PC-3 (cell line): ENCODE measurements around the gene MIEN1. TPM values are rescaled to one million over a fixed set of nuclear protein-coding genes. Genes with fewer than 3 reads are reported as not detected.

Experiments used
- ATAC-seq: fragments of 200-7000 bp; cut with Tn5 transposase; 2 replicates; pipeline ENCODE4 v1.9.1; 2020; ENCODE audit warnings: mild to moderate bottlenecking, moderate library complexity
- BruUV-seq: library from RNA; stranded (reverse); fragments of 400-500 nt; replicated peaks from 2 replicates; lab custom pipeline; 2021; lab: Mats Ljungman, UMichigan
- CTCF ChIA-PET: fragments of 300-600 bp; sonication (Branson Sonifier 250); formaldehyde crosslinking; loops from one replicate; lab custom pipeline; 2022; ENCODE audit warnings: antibody characterized with exemption; lab: Charles Lee
- POLR2A ChIA-PET: fragments of 300-600 bp; sonication (Branson Sonifier 250); formaldehyde crosslinking; loops from one replicate; lab custom pipeline; 2022; ENCODE audit warnings: antibody characterized with exemption; ENCODE audit not compliant: unreplicated experiment; lab: Charles Lee
- DNase-seq: peaks from one replicate; pipeline ENCODE4 v3.0.0-alpha.2; 2015
- H2AFZ ChIP-seq: fragments of 300-600 bp; sonication (generic); 2 replicates; pipeline ENCODE4 v1.6.0; 2016; ENCODE audit warnings: antibody characterized with exemption, low read length
- H3F3A ChIP-seq: fragments of 300-600 bp; sonication (generic); one replicate; pipeline ENCODE4 v1.6.0; 2017; ENCODE audit warnings: antibody characterized with exemption, low read length, control low read depth, mild to moderate bottlenecking; ENCODE audit not compliant: unreplicated experiment
- H3K27ac ChIP-seq: fragments of 300-600 bp; sonication (generic); 2 replicates; pipeline ENCODE4 v1.5.1; 2016; ENCODE audit warnings: mild to moderate bottlenecking, low read length
- H3K27me3 ChIP-seq: fragments of 300-600 bp; sonication (generic); 2 replicates; pipeline ENCODE4 v1.6.1; 2016; ENCODE audit warnings: low read length, mixed read lengths
- H3K36me3 ChIP-seq: fragments of 300-600 bp; sonication (generic); 2 replicates; pipeline ENCODE4 v1.6.1; 2016; ENCODE audit warnings: low read depth, mixed run types, low read length, mixed read lengths
- H3K4me1 ChIP-seq: fragments of 300-600 bp; sonication (generic); 2 replicates; pipeline ENCODE4 v1.5.1; 2016; ENCODE audit warnings: low read length; ENCODE audit not compliant: insufficient read depth
- H3K4me2 ChIP-seq: fragments of 300-600 bp; sonication (generic); 2 replicates; pipeline ENCODE4 v1.6.0; 2016; ENCODE audit warnings: low read length
- H3K4me3 ChIP-seq: fragments of 300-600 bp; sonication (generic); 2 replicates; pipeline ENCODE4 v1.5.1; 2016; ENCODE audit warnings: mild to moderate bottlenecking, low read length, mixed read lengths
- H3K79me2 ChIP-seq: fragments of 300-600 bp; sonication (generic); 2 replicates; pipeline ENCODE4 v1.6.1; 2017; ENCODE audit warnings: low read length, mixed read lengths
- H3K9ac ChIP-seq: fragments of 300-600 bp; sonication (generic); 2 replicates; pipeline ENCODE4 v1.6.0; 2016; ENCODE audit warnings: mild to moderate bottlenecking, low read length
- H3K9me2 ChIP-seq: fragments of 300-600 bp; sonication (generic); replicated peaks from 2 replicates; pipeline ENCODE4 v1.6.1; 2016; ENCODE audit warnings: mixed run types, low read length, mixed read lengths
- H3K9me3 ChIP-seq: fragments of 300-600 bp; sonication (generic); 2 replicates; pipeline ENCODE4 v1.6.1; 2016; ENCODE audit warnings: low read length, mixed read lengths
- H4K20me1 ChIP-seq: fragments of 300-600 bp; sonication (generic); 2 replicates; pipeline ENCODE4 v1.6.1; 2016; ENCODE audit warnings: low read length, mixed read lengths
- EZH2 ChIP-seq: fragments of 300-600 bp; sonication (generic); IDR thresholded peaks from one replicate; pipeline ENCODE4 v1.6.1; 2017; ENCODE audit warnings: antibody characterized with exemption, mild to moderate bottlenecking, low read length; ENCODE audit not compliant: unreplicated experiment
- EZH2phosphoT487 ChIP-seq: fragments of 300-600 bp; sonication (generic); IDR thresholded peaks from 2 replicates; pipeline ENCODE4 v1.6.1; 2018; ENCODE audit warnings: mild to moderate bottlenecking, antibody characterized with exemption, low read length, borderline replicate concordance
- intact Hi-C: fragments of 100-400 bp; cut with micrococcal nuclease; formaldehyde crosslinking; loops from 2 replicates; pipeline ENCODE4 v1.9.0; 2023
- total RNA-seq: library from RNA; depleted of rRNA; stranded (reverse); fragments of >200 nt; gene quantifications from 2 replicates; pipeline ENCODE4 v1.2.3, GENCODE V29; 2014
- TF ChIP-seq, protein P1 (sequence below): fragments of 300-600 bp; sonication (generic); conservative IDR thresholded peaks from 2 replicates; pipeline ENCODE4 v1.5.1; 2017; ENCODE audit warnings: antibody characterized with exemption, low read depth, mild to moderate bottlenecking, low read length

Gene MIEN1
- total RNA-seq, 1 experiment from 2014 or later, result 52.0 TPM

DNA sequence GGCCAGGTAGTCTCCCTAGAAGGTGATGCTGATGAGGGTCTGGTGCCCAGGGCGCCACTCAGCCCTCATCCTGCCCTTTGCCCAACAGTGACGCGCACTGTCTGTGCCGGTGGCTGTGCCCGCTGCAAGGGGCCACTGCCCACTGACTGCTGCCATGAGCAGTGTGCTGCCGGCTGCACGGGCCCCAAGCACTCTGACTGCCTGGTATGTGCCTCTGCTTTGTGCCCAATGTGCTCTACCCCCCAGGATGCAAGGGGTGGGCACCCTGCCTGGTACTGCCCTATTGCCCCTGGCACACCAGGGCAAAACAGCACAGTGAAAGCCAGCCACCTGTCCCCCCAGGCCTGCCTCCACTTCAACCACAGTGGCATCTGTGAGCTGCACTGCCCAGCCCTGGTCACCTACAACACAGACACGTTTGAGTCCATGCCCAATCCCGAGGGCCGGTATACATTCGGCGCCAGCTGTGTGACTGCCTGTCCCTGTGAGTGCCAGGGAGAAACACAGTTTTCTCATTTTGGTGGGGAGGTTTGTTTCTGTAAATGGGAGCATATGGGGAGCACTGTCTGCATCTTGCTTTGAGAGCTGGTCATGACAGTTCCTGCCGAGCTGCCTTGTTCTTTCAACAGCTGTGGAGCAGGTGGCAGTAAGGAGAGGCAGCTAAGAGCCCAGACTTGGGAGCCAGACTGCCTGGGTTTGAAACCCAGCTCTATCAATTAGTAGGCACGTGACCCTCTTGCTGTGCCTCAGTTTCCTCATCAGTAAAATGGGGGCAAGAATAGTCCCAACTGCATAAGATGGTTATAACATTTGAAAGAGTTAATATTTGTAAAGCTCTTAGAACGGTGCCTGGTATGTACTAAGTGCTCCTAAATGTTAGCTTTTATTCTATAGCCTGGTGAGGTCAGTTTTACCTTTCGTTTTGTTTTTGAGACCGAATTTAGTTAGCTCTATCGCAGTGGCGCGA lies 20.1 kb downstream of the MIEN1 start:
- H3K27ac ChIP-seq, result no peak overlapping the region
- DNase-seq, result no peak
- no peak for TF ChIP-seq EZH2
- H3K9me2 ChIP-seq, result no peaks in the 10 kb centered on the region
- POLR2A ChIA-PET, result no interaction called here
- BruUV-seq, result no TSS peak
- no peaks in the 10 kb centered on the region for H3F3A ChIP-seq
- H4K20me1 ChIP-seq, result no peaks in the 10 kb centered on the region
- CTCF ChIA-PET, result no interaction called here
- peaks cover 17% of the 10 kb centered on the region for H3K79me2 ChIP-seq
- H3K4me1 ChIP-seq, result peaks cover 20% of the 10 kb centered on the region
- no peak overlapping the region for H2AFZ ChIP-seq
- H3K36me3 ChIP-seq, result peaks cover 4% of the 10 kb centered on the region; the same call in 1 of the 2 replicates
- no peaks in the 10 kb centered on the region for H3K27me3 ChIP-seq
- no peak overlapping the region for H3K9ac ChIP-seq
- no peak for ATAC-seq
- intact Hi-C loops, result no loop called here
- no peak overlapping the region for H3K4me2 ChIP-seq
- H3K9me3 ChIP-seq, result no peaks in the 10 kb centered on the region
- no peak overlapping the region for H3K4me3 ChIP-seq

DNA sequence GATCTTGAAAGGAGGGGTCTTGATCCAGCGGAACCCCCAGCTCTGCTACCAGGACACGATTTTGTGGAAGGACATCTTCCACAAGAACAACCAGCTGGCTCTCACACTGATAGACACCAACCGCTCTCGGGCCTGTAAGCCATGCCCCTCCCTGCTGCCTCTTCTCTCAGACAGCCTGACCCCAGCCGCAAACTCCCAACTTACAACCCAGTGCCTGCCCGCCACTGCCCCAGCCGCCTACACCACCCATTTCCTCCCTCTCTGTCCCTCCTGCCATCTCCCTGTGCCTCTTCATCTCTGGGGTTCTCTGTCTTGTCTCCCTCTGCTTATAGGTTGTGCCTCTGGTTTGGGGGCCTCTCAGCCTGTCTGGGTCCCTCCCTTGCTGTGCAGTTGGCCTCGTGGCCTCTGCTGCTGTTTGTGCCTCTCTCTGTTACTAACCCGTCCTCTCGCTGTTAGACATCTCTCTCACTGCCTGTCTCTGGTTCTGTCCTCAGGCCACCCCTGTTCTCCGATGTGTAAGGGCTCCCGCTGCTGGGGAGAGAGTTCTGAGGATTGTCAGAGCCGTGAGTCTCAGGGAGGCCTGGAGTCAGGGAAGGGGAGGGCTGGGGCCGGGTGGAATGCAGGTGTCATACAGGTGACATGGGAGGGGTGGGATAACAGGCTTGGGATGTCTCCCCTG lies 20.9 kb downstream of the MIEN1 start:
- Histone ChIP-seq H3F3A (no peaks in the 10 kb centered on the region), H3K9ac (no peak overlapping the region), H3K27me3 (no peaks in the 10 kb centered on the region), H3K79me2 (peaks cover 26% of the 10 kb centered on the region), H3K4me1 (peaks cover 28% of the 10 kb centered on the region), H3K9me2 (no peaks in the 10 kb centered on the region), H2AFZ (no peak overlapping the region), H3K4me2 (no peak overlapping the region), H4K20me1 (no peaks in the 10 kb centered on the region), H3K27ac (no peak overlapping the region), H3K4me3 (no peak overlapping the region), H3K9me3 (no peaks in the 10 kb centered on the region), H3K36me3 (peaks cover 4% of the 10 kb centered on the region; the same call in 1 of the 2 replicates)
- TF ChIP-seq EZH2 (no peak), EZH2phosphoT487 (no peak)
- TF ChIP-seq, protein P1, sequence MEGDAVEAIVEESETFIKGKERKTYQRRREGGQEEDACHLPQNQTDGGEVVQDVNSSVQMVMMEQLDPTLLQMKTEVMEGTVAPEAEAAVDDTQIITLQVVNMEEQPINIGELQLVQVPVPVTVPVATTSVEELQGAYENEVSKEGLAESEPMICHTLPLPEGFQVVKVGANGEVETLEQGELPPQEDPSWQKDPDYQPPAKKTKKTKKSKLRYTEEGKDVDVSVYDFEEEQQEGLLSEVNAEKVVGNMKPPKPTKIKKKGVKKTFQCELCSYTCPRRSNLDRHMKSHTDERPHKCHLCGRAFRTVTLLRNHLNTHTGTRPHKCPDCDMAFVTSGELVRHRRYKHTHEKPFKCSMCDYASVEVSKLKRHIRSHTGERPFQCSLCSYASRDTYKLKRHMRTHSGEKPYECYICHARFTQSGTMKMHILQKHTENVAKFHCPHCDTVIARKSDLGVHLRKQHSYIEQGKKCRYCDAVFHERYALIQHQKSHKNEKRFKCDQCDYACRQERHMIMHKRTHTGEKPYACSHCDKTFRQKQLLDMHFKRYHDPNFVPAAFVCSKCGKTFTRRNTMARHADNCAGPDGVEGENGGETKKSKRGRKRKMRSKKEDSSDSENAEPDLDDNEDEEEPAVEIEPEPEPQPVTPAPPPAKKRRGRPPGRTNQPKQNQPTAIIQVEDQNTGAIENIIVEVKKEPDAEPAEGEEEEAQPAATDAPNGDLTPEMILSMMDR, result no peak
- intact Hi-C loops, result no loop called here
- ATAC-seq (no peak), DNase-seq (no peak)
- POLR2A ChIA-PET, result no interaction called here
- CTCF ChIA-PET, result no interaction called here
- BruUV-seq, result no TSS peak

DNA sequence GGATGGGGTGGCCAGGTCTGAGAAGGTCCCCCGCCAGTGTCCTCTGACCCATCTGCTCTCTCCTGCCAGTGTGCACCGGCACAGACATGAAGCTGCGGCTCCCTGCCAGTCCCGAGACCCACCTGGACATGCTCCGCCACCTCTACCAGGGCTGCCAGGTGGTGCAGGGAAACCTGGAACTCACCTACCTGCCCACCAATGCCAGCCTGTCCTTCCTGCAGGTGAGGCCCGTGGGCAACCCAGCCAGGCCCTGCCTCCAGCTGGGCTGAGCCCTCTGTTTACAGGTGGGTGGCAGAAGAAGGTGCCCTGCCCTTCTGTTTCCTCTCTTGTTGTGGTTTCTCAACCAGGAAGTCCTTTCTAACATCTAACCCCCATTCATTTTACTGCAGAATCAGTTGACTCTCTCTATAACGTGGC lies 23.4 kb downstream of the MIEN1 start:
- H3K4me3 ChIP-seq, result peak overlapping the region; percentile 38; the same call in 1 of the 2 replicates
- peaks cover 4% of the 10 kb centered on the region; the same call in 1 of the 2 replicates for H3K36me3 ChIP-seq
- ChIA-PET POLR2A (no interaction called here), CTCF (no interaction called here)
- H4K20me1 ChIP-seq, result no peaks in the 10 kb centered on the region
- no peaks in the 10 kb centered on the region for H3K9me3 ChIP-seq
- no peaks in the 10 kb centered on the region for H3F3A ChIP-seq
- peak overlapping the region; percentile 92 for H3K27ac ChIP-seq
- peak overlapping the region; percentile 65 for H3K9ac ChIP-seq
- no peak overlapping the region for H2AFZ ChIP-seq
- intact Hi-C loops, result no loop called here
- peaks cover 46% of the 10 kb centered on the region for H3K79me2 ChIP-seq
- no TSS peak for BruUV-seq
- ATAC-seq (no peak), DNase-seq (peak; percentile 13)
- peak overlapping the region; percentile 80 for H3K4me2 ChIP-seq
- no peaks in the 10 kb centered on the region for H3K9me2 ChIP-seq
- TF ChIP-seq EZH2 (no peak), EZH2phosphoT487 (no peak)
- TF ChIP-seq, protein P1, result no peak
- H3K27me3 ChIP-seq, result no peaks in the 10 kb centered on the region
- peaks cover 52% of the 10 kb centered on the region for H3K4me1 ChIP-seq
